ENCODE results near the gene GOLIM4. TPM values are rescaled to one million over a fixed set of nuclear protein-coding genes. Genes with fewer than 3 reads are reported as not detected.

GOLIM4 gene
- total and polyA plus RNA-seq, 2 of the 13 experiments (the other 11 are each of a cell fraction or from before 2014, with no cell fraction given): 10.9 to 47.7 TPM

DNA sequence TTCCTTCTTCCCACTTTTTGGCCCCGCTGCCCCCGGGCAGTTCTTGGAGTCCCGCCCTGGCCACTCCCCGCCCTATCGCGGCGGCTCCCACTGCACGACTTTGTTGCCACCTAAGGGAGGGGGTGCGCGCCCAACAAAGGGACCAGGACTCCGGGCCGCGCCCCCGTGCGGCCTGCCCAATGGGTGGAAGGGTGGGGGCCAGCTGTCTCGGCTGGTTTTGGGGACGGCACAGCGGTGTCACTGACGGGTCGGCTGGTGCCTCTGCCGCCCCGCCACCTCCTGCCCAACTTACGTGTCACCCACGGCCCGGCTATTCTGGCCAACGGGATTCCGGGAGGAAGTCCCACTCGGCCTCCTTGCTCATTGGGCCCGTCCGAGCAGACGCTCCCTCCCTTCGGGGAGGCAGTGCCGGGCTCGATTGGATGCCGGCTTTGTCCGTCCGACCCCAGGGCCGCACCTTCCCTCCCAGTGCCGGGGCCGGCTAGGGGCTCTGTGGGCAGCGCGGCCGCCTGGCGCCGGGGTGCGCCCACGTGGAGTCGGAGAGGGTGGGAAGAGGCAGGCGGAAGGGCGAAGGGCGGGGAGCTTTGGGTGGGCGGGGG, at the start of gene GOLIM4 (continued):
- TF ChIP-seq, protein P1, sequence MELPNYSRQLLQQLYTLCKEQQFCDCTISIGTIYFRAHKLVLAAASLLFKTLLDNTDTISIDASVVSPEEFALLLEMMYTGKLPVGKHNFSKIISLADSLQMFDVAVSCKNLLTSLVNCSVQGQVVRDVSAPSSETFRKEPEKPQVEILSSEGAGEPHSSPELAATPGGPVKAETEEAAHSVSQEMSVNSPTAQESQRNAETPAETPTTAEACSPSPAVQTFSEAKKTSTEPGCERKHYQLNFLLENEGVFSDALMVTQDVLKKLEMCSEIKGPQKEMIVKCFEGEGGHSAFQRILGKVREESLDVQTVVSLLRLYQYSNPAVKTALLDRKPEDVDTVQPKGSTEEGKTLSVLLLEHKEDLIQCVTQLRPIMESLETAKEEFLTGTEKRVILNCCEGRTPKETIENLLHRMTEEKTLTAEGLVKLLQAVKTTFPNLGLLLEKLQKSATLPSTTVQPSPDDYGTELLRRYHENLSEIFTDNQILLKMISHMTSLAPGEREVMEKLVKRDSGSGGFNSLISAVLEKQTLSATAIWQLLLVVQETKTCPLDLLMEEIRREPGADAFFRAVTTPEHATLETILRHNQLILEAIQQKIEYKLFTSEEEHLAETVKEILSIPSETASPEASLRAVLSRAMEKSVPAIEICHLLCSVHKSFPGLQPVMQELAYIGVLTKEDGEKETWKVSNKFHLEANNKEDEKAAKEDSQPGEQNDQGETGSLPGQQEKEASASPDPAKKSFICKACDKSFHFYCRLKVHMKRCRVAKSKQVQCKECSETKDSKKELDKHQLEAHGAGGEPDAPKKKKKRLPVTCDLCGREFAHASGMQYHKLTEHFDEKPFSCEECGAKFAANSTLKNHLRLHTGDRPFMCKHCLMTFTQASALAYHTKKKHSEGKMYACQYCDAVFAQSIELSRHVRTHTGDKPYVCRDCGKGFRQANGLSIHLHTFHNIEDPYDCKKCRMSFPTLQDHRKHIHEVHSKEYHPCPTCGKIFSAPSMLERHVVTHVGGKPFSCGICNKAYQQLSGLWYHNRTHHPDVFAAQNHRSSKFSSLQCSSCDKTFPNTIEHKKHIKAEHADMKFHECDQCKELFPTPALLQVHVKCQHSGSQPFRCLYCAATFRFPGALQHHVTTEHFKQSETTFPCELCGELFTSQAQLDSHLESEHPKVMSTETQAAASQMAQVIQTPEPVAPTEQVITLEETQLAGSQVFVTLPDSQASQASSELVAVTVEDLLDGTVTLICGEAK (IDR thresholded peaks at IDR 0.05): no peak
- TF ChIP-seq, protein P1 (CRISPR knock-in tag; IDR thresholded peaks at IDR 0.05): peak; percentile 76
- peak; percentile 96 for TF ChIP-seq BRF2 (CRISPR knock-in tag; IDR thresholded peaks at IDR 0.05)
- TF ChIP-seq, protein P2, sequence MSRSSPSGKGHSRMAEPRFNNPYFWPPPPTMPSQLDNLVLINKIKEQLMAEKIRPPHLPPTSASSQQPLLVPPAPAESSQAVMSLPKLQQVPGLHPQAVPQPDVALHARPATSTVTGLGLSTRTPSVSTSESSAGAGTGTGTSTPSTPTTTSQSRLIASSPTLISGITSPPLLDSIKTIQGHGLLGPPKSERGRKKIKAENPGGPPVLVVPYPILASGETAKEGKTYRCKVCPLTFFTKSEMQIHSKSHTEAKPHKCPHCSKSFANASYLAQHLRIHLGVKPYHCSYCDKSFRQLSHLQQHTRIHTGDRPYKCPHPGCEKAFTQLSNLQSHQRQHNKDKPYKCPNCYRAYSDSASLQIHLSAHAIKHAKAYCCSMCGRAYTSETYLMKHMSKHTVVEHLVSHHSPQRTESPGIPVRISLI (CRISPR knock-in tag; IDR thresholded peaks at IDR 0.05; ENCODE audit: borderline replicate concordance): no peak; the same call in 1 of the 2 replicates
- TF ChIP-seq, protein P3, sequence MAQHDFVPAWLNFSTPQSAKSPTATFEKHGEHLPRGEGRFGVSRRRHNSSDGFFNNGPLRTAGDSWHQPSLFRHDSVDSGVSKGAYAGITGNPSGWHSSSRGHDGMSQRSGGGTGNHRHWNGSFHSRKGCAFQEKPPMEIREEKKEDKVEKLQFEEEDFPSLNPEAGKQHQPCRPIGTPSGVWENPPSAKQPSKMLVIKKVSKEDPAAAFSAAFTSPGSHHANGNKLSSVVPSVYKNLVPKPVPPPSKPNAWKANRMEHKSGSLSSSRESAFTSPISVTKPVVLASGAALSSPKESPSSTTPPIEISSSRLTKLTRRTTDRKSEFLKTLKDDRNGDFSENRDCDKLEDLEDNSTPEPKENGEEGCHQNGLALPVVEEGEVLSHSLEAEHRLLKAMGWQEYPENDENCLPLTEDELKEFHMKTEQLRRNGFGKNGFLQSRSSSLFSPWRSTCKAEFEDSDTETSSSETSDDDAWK (CRISPR knock-in tag; IDR thresholded peaks at IDR 0.05): no peak
- no peak for TF ChIP-seq SP140L (CRISPR knock-in tag; IDR thresholded peaks at IDR 0.05; ENCODE audit: borderline replicate concordance)
- peak; percentile 53; the same call in 1 of the 2 replicates for TF ChIP-seq ETV5 (CRISPR knock-in tag; IDR thresholded peaks at IDR 0.05; ENCODE audit: borderline replicate concordance)
- TF ChIP-seq ZNF639 (CRISPR knock-in tag; conservative IDR thresholded peaks at IDR 0.05): peak; percentile 52; the same call in 1 of the 2 replicates
- peak; percentile 28 for TF ChIP-seq ZNF777 (CRISPR knock-in tag; IDR thresholded peaks at IDR 0.05)
- peak; percentile 33; the same call in 1 of the 2 replicates for TF ChIP-seq ZNF556 (CRISPR knock-in tag; IDR thresholded peaks at IDR 0.05; ENCODE audit: borderline replicate concordance)
- peak; percentile 23; the same call in 1 of the 2 replicates for TF ChIP-seq CSRNP1 (CRISPR knock-in tag; IDR thresholded peaks at IDR 0.05)
- TF ChIP-seq ZNF143 (CRISPR knock-in tag; IDR thresholded peaks at IDR 0.05): no peak
- no peak for TF ChIP-seq CEBPG (CRISPR knock-in tag; IDR thresholded peaks at IDR 0.05)

Data from HepG2 (cell line).